Activated CD8-positive, alpha-beta memory T cell treated with anti-CD3 and anti-CD28 coated beads, Interleukin-2, amount 50 U/mL, for 1 hour (primary cell): ENCODE data around the gene C19orf47.

Experiments used
- DNase-seq: peaks from one replicate; pipeline ENCODE4 v3.0.0-alpha.2; 2020; ENCODE audit errors: extremely low read depth

Gene C19orf47

GRCh38 chr19:40315812-40316470, 32.3 kb downstream of the C19orf47 start:
- DNase-seq: no peak

GRCh38 chr19:40314656-40315055, 33.5 kb downstream of the C19orf47 start:
- no peak for DNase-seq

GRCh38 chr19:40313229-40313983, 34.8 kb downstream of the C19orf47 start:
- no peak for DNase-seq

GRCh38 chr19:40312533-40312932, 35.7 kb downstream of the C19orf47 start:
- DNase-seq: no peak

- DNase-seq: no peak
Measured at GRCh38 chr19:40309666-40310065, 38.5 kb downstream of the C19orf47 start.

GRCh38 chr19:40305403-40305802, 42.8 kb downstream of the C19orf47 start:
- DNase-seq: peak; percentile 62

- DNase-seq: no peak
Measured at GRCh38 chr19:40304306-40304705, 43.9 kb downstream of the C19orf47 start.

- DNase-seq: no peak
Measured at GRCh38 chr19:40303765-40304164, 44.4 kb downstream of the C19orf47 start.

- no peak for DNase-seq
Measured at GRCh38 chr19:40302224-40303011, 45.8 kb downstream of the C19orf47 start.

GRCh38 chr19:40300668-40301067, 47.5 kb downstream of the C19orf47 start:
- no peak for DNase-seq

- no peak for DNase-seq
Measured at GRCh38 chr19:40298026-40298425, 50.2 kb downstream of the C19orf47 start.

- DNase-seq: no peak
Measured at GRCh38 chr19:40294560-40294959, 53.6 kb downstream of the C19orf47 start.

- DNase-seq: no peak
Measured at GRCh38 chr19:40286971-40287421, 61.2 kb downstream of the C19orf47 start.

GRCh38 chr19:40286235-40286970, 61.8 kb downstream of the C19orf47 start:
- no peak for DNase-seq

- peak; percentile 97 for DNase-seq
Measured at GRCh38 chr19:40285353-40286234, 62.6 kb downstream of the C19orf47 start.

GRCh38 chr19:40284501-40285352, 63.5 kb downstream of the C19orf47 start, which contains the start of gene AKT2:
AKT2 (minus strand) TSS chr19:40285345; CDS start chr19:40265267, 20,078 bp downstream.
- DNase-seq: peak; percentile 69

- no peak for DNase-seq
Measured at GRCh38 chr19:40284251-40284500, 64.0 kb downstream of the C19orf47 start.

- DNase-seq: no peak
Measured at GRCh38 chr19:40283414-40284250, 64.6 kb downstream of the C19orf47 start.

- no peak for DNase-seq
Measured at GRCh38 chr19:40282920-40283319, 65.3 kb downstream of the C19orf47 start.
